Fibroblast of lung (primary cell): ENCODE measurements around the gene DRAXIN.

Experiments used
- CTCF ChIP-seq, 2 donors: IDR thresholded peaks in 1 of 2; conservative IDR thresholded peaks in 1 of 2; 1 replicate in 1 of 2; 2 replicates in 1 of 2; pipeline ENCODE4 v1.5.1; 2011 to 2012; ENCODE audit warnings: low read length in 2 of 2, control low read depth in 1 of 2, inconsistent platforms in 1 of 2, low read depth in 1 of 2, mild to moderate bottlenecking in 1 of 2
- EZH2 ChIP-seq: IDR thresholded peaks from 2 replicates; pipeline ENCODE4 v1.5.1; 2012; ENCODE audit warnings: low read length, control low read depth, mild to moderate bottlenecking; ENCODE audit errors: missing control alignments

- TF ChIP-seq CTCF (conservative IDR thresholded peaks at IDR 0.05 in 1 of 2, IDR thresholded peaks at IDR 0.05 in 1 of 2; ENCODE audit: low read depth in 1 of 2, low read length in 2 of 2) (no peak), EZH2 (no peak)
These were observed 33.0 kb upstream of the DRAXIN start for GRCh38 chr1:11658542-11658941.
